ENCODE results near the gene RIPK1. TPM values are rescaled to one million over a fixed set of nuclear protein-coding genes. Genes with fewer than 3 reads are reported as not detected.

Gene RIPK1
- total RNA-seq, 1 experiment from 2014 or later = 19.1 TPM

GRCh38 chr6:3031857-3032640 is 36.2 kb upstream of the RIPK1 start:
- no peaks in the 10 kb centered on the region for H3K4me1 ChIP-seq (ENCODE audit: control insufficient read depth in 1 of 2, insufficient read depth in 2 of 2, low read length in 2 of 2)
- H3K36me3 ChIP-seq (ENCODE audit: control insufficient read depth in 1 of 2, insufficient read depth in 2 of 2, low read length in 2 of 2) = no peaks in the 10 kb centered on the region
- no peak overlapping the region for H3K9ac ChIP-seq (ENCODE audit: low read length)
- no peaks in the 10 kb centered on the region for H3K79me2 ChIP-seq (ENCODE audit: insufficient read depth, low read length)
- H3K9me2 ChIP-seq (ENCODE audit: insufficient read depth) = no peaks in the 10 kb centered on the region
- BruUV-seq (replicated peaks) = no TSS peak
- RAD21 ChIA-PET (ENCODE audit: low non-redundant PET in 1 of 2, low total read pairs in 2 of 2, uncharacterized antibody in 2 of 2, unreplicated experiment in 2 of 2) = interaction anchor here in 1 of 2 experiments (0.6 kb wide), 1 partner anchor 16 kb away, joined by 4 read pairs; no protein-coding TSS in a partner anchor
- POLR2A ChIA-PET = no interaction called here
- no peak overlapping the region for H3K27ac ChIP-seq (ENCODE audit: low read depth, low read length)
- no peaks in the 10 kb centered on the region for H3K27me3 ChIP-seq (ENCODE audit: insufficient read depth, low read length)
- H3K9me3 ChIP-seq (ENCODE audit: control insufficient read depth in 1 of 2, insufficient read depth in 1 of 2, low read depth in 1 of 2, low read length in 2 of 2) = no peaks in the 10 kb centered on the region
- no peaks in the 10 kb centered on the region for H4K20me1 ChIP-seq (ENCODE audit: insufficient read depth)
- intact Hi-C loops (cut with micrococcal nuclease) = no loop called here
- H3K4me2 ChIP-seq (ENCODE audit: low read length) = no peak overlapping the region
- H3K4me3 ChIP-seq (replicated peaks in 1 of 2; ENCODE audit: low read depth in 1 of 2, low read length in 2 of 2) = no peak overlapping the region
- ATAC-seq (peak; percentile 78), DNase-seq (ENCODE audit: low read depth, low spot score) (no peak)
- CTCF ChIA-PET = interaction anchor here (1.0 kb wide), 1 partner anchor 13 kb away, joined by 3 read pairs; no protein-coding TSS in a partner anchor
- H2AFZ ChIP-seq (ENCODE audit: low read depth, low read length, poor library complexity, severe bottlenecking) = no peak overlapping the region
- TF ChIP-seq ZFX (IDR thresholded peaks at IDR 0.05) (no peak), RAD21 (IDR thresholded peaks at IDR 0.05; ENCODE audit: low read depth) (peak; percentile 46)
- TF ChIP-seq, protein P1, sequence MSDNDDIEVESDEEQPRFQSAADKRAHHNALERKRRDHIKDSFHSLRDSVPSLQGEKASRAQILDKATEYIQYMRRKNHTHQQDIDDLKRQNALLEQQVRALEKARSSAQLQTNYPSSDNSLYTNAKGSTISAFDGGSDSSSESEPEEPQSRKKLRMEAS (IDR thresholded peaks at IDR 0.05) = no peak

- H3K9me2 ChIP-seq (ENCODE audit: insufficient read depth) = no peaks in the 10 kb centered on the region
- no peak for ATAC-seq
- RAD21 ChIA-PET (ENCODE audit: low non-redundant PET in 1 of 2, low total read pairs in 2 of 2, uncharacterized antibody in 2 of 2, unreplicated experiment in 2 of 2) = no interaction called here
These were observed 35.3 kb upstream of the RIPK1 start for GRCh38 chr6:3032986-3033385.

More at GRCh38 chr6:3032986-3033385, 35.3 kb upstream of the RIPK1 start:
- Histone ChIP-seq H4K20me1 (ENCODE audit: insufficient read depth) (no peaks in the 10 kb centered on the region), H3K9me3 (ENCODE audit: control insufficient read depth in 1 of 2, insufficient read depth in 1 of 2, low read depth in 1 of 2, low read length in 2 of 2) (no peaks in the 10 kb centered on the region), H3K4me1 (ENCODE audit: control insufficient read depth in 1 of 2, insufficient read depth in 2 of 2, low read length in 2 of 2) (no peaks in the 10 kb centered on the region), H3K36me3 (ENCODE audit: control insufficient read depth in 1 of 2, insufficient read depth in 2 of 2, low read length in 2 of 2) (no peaks in the 10 kb centered on the region), H3K4me3 (replicated peaks in 1 of 2; ENCODE audit: low read depth in 1 of 2, low read length in 2 of 2) (no peak overlapping the region), H3K9ac (ENCODE audit: low read length) (no peak overlapping the region), H3K27me3 (ENCODE audit: insufficient read depth, low read length) (no peaks in the 10 kb centered on the region), H3K27ac (ENCODE audit: low read depth, low read length) (no peak overlapping the region), H3K4me2 (ENCODE audit: low read length) (no peak overlapping the region), H2AFZ (ENCODE audit: low read depth, low read length, poor library complexity, severe bottlenecking) (no peak overlapping the region), H3K79me2 (ENCODE audit: insufficient read depth, low read length) (no peaks in the 10 kb centered on the region)
- no peak for TF ChIP-seq ELF1 (IDR thresholded peaks at IDR 0.05; ENCODE audit: borderline replicate concordance, low read depth)
- TF ChIP-seq SP1 (IDR thresholded peaks at IDR 0.05; ENCODE audit: low read depth) = no peak
- TF ChIP-seq ATF3 (IDR thresholded peaks at IDR 0.05) = no peak
- TF ChIP-seq CEBPB (IDR thresholded peaks at IDR 0.05; ENCODE audit: low read depth) = no peak
- TF ChIP-seq, protein P2, sequence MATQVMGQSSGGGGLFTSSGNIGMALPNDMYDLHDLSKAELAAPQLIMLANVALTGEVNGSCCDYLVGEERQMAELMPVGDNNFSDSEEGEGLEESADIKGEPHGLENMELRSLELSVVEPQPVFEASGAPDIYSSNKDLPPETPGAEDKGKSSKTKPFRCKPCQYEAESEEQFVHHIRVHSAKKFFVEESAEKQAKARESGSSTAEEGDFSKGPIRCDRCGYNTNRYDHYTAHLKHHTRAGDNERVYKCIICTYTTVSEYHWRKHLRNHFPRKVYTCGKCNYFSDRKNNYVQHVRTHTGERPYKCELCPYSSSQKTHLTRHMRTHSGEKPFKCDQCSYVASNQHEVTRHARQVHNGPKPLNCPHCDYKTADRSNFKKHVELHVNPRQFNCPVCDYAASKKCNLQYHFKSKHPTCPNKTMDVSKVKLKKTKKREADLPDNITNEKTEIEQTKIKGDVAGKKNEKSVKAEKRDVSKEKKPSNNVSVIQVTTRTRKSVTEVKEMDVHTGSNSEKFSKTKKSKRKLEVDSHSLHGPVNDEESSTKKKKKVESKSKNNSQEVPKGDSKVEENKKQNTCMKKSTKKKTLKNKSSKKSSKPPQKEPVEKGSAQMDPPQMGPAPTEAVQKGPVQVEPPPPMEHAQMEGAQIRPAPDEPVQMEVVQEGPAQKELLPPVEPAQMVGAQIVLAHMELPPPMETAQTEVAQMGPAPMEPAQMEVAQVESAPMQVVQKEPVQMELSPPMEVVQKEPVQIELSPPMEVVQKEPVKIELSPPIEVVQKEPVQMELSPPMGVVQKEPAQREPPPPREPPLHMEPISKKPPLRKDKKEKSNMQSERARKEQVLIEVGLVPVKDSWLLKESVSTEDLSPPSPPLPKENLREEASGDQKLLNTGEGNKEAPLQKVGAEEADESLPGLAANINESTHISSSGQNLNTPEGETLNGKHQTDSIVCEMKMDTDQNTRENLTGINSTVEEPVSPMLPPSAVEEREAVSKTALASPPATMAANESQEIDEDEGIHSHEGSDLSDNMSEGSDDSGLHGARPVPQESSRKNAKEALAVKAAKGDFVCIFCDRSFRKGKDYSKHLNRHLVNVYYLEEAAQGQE (IDR thresholded peaks at IDR 0.05; ENCODE audit: low read depth) = no peak
- no peak for TF ChIP-seq SRF (IDR thresholded peaks at IDR 0.05; ENCODE audit: low read depth)
- TF ChIP-seq EZH2 (IDR thresholded peaks at IDR 0.05) = no peak
- TF ChIP-seq FOSL1 (IDR thresholded peaks at IDR 0.05; ENCODE audit: low read depth) = no peak
- no peak for TF ChIP-seq TCF7L2 (IDR thresholded peaks at IDR 0.05; ENCODE audit: borderline replicate concordance, extremely low read depth, insufficient read depth, insufficient read length)
- no peak for DNase-seq (ENCODE audit: low read depth, low spot score)
- BruUV-seq (replicated peaks) = no TSS peak
- ChIA-PET POLR2A (no interaction called here), CTCF (no interaction called here)
- intact Hi-C loops (cut with micrococcal nuclease) = no loop called here

Measured in HCT116 (cell line).